Measurements from ENCODE around the gene ID4.

The ID4 gene

DNA sequence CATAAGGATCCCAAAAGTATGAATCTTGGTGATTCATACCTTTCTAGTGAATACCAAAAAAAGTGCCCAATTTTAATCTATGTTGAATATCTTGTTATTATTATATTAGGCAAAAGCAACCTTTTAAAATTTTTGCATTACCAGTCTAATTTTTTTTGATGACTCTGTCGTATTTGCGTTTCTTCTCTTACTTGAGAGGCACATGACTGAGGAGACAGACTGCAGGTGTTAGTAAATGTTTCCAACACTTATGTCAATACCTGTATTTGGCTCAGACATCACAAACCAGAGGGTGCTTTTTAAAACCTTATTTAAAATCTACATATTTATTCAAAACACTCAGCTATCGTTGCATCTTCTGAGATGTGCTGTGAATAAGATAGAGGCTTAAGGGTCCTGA, 27.1 kb downstream of the ID4 start:
- peak; percentile 49 for DNase-seq

DNA sequence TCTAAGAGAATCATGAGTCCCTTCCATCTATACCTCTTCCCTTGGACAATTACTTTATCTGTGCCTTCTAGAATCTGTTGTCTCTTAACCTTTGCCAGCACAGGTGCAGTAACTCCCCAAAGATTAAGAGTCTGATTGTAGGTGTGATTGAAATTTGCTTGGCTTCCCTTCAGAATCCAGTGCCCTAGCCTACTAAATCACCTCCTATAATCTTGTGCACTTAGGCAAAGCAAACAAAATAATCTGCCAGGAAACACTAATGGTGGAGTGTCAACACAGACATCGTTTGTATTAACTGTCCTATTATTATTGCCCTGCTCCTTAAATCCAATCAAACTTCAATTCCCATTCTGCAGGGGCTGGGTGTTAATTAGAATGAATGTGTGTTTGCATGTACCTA, 28.0 kb downstream of the ID4 start:
- DNase-seq, result peak; percentile 96

DNA sequence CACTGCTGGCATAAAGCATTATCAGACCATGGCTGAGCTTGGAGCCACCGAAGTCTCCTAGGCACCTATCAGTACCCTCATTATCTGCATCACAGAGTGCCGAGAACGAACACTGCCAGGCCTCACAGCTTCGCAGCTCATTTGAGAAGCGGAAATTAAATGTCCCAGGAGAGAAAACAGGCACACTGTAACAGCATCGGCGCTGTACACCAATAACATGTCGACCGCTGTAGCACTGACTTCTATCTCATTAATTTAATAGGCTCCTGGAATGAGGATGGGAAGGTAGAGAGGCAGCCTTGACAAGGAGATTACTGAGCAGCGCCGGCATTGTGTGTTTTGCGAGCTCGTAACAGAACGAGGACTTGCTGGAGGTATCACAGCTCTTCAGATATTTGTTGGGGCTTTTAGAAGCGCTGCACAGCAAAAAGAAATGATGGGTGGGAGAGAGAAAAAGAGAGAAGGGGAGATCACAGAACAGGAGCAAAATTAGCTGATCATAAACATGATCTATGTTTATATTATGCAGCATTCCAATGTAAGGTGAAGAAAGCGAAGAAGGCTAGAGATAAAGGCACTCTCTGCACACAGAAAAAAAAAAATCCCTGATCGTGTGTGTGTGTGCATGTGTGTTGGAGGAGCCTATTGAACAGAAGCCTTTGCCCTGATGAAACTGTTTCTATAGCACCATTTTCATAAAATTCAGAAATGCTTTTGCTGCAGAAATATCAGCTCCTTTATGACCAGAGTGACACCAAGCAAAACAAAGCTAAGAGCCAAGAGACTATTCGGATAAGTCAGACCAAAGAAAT, 29.2 kb downstream of the ID4 start:
- peak; percentile 93 for DNase-seq

DNA sequence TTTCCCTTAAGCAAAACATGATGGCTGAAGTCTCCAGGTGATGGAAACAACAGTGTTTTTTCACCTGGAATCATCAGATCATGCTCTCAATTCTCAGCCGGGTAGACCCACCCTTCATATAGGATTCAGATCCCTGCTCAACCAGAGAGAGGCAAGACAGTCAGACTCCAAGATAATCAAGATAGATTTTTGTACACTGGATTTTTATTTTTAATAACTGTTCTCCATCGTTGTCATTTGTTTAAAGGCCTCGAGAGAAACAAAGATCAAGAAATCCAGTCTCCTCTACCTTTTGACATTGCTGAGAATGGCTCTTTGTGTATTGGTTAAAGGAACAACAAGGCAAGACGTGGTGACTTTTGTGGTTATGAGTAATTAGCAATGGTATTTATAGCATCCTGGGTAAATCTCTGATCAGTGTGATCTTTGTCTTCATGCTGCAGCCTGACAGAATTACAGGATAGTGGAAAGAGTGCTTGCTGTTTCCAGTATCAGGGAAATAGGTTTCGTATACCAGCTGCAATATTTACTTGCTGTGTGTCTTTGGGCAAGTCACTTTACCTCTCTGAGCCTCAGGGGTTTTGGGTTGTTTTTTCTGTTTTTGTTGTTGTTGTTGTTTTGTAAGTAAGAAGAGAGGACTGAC, 29.9 kb downstream of the ID4 start:
- DNase-seq, result peak; percentile 52

DNA sequence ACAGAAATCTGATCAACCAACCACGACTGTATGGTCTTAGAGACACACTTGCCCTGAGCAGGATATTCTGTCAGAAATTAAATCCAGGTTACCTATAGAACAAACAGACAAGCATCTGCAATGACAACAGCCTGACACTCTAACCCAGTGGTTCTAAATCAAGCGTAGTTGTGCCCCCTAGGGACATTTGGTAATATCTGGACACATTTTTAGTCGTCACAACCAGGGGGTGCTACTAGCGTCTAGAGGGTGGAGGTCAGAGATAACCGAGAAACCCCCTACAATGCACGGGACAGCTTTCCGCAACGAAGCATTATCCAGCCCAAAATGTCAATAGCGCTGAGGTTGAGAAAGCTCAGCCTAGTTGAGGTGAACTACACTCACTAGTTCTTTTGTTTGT, 32.3 kb downstream of the ID4 start:
- peak; percentile 39 for DNase-seq

DNA sequence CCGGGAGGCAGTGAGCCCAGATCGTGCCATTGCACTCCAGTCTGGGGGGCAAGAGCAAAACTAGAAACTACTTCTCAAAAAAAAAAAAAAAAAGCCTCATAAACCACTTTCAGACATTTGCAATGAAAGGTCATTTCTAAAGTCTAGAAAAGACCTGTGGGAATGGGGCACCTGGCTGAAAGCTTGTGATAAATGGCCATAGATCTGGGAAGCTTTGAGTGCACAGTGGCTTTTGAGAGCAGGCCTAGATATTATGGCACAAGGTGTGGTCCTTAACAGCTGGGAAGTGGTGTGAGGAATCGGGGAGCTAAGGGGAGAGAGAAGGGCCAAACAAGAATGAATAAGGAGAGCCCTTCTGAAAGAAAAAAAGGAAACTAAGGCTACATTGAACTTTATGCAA, 33.2 kb downstream of the ID4 start:
- DNase-seq, result no peak

DNA sequence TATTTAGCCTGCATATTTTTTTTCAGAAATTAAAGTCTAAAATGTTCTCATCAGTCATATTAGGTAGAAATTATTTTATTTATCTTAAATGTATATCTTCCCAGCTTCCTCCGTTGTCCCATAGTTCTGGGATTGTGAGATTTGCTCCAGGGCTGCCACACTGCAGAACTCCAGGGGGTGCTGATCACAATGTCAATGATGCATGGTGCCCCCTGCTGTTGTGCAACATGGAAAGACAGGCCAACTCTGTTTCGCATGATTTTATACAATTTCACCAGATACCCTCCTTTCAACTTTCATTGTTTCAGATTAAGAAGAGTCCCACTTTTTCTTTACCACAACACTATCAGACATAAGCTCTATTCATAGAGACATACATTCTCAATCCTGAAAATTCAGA, 35.9 kb downstream of the ID4 start:
- peak; percentile 75 for DNase-seq

DNA sequence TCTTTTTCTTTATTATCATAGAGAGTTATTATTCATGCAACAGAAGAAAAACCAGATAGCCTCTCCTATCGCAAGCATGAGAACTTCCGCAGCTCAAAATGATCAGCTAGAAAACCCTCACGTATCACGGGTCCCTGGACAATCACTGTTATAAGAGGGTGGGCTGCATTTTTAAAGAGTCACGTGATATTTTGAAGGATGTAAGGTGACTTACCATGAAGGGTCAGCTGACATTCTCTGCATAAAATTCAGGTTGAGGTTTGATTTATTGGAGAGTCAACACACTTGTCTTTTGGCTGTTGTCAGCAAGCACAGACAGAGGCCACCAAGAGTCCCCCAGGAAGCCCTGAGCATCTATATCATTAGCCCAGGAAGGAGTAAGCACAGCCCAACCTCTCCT, 39.5 kb downstream of the ID4 start:
- DNase-seq, result peak; percentile 31

DNA sequence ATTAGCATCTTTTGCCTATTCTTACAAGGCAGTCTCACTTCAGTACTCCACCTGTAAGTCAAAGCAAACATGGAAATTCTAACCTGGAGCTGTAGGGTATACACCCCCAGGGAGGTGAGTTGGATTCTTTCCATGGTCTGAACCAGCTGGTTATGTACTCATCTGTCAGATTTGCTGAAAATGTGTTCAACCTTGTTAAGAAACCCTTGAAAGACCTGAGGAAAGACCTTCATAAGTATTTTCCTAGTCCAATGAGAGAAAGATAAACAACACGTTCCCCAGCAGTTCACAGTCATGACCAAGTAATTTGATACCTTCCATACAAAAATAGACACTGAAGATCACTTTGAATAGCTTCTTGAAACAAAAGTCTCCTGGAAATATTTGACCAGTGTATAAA, 42.5 kb downstream of the ID4 start:
- peak; percentile 96 for DNase-seq

DNA sequence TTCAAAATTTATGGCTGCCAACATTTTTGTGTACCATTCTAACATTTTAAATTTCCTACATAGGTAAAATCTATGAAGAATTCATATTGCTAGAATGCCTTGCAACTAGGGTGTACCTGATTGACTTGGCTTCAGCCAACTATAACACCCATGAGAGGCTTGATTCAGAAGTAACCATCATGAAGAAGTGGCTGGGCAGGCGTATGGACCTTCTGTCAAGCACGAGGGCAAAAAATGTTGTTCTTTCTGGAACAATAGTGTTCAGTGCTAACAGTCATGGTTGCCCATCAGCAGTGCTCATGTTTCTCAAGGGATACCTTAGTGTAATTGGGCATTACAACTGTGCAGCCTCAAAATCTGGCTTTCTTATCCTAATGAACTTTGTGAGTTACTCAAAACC, 42.9 kb downstream of the ID4 start:
- peak; percentile 66 for DNase-seq

DNA sequence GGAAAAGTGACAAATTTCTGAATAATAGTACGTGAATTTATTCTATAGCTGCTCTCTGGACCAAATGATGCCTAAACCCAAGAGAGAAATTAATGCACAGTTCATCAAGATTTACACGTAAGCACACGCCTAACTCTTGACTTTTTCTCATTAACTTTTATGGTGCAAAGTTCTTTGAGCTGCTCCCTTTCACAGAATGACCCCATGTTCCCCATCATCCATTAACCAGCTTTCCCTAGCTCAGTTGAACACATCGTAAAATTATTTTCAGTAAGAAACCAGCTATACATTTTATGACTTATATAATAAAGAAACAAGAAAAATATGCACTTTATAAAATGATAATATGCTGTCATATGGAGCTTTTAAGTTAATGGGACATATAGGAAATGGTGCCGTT, 54.3 kb downstream of the ID4 start:
- DNase-seq, result no peak
